Fibroblast of the aortic adventitia (primary cell): ENCODE measurements around the gene LSS. TPM values are rescaled to one million over a fixed set of nuclear protein-coding genes. Genes with fewer than 3 reads are reported as not detected.
"Not testable (repeated sequence)": the region's sequence is repeated elsewhere in the genome, so short reads cannot be mapped to it uniquely, and the experiment has no call there.

Experiments
- DNase-seq: peaks from one replicate; pipeline ENCODE4 v3.0.0-alpha.2; 2010; ENCODE audit warnings: low read depth
- H3K4me3 ChIP-seq: 2 replicates; pipeline ENCODE4 v1.5.1; 2011; ENCODE audit warnings: low read depth, mild to moderate bottlenecking, control low read depth, low read length, moderate library complexity
- total RNA-seq: library from RNA; depleted of rRNA; stranded (reverse); fragments of >200 nt; gene quantifications from 2 replicates; pipeline ENCODE4 v1.2.3, GENCODE V29; 2012; ENCODE audit warnings: low replicate concordance
- TF ChIP-seq, protein P1 (sequence below): IDR thresholded peaks from 2 replicates; pipeline ENCODE4 v1.5.1; 2011; ENCODE audit warnings: mild to moderate bottlenecking, low read length, control low read depth, inconsistent platforms; ENCODE audit not compliant: insufficient read depth

Gene LSS
- total RNA-seq, 1 donor = 67.2 TPM

DNA sequence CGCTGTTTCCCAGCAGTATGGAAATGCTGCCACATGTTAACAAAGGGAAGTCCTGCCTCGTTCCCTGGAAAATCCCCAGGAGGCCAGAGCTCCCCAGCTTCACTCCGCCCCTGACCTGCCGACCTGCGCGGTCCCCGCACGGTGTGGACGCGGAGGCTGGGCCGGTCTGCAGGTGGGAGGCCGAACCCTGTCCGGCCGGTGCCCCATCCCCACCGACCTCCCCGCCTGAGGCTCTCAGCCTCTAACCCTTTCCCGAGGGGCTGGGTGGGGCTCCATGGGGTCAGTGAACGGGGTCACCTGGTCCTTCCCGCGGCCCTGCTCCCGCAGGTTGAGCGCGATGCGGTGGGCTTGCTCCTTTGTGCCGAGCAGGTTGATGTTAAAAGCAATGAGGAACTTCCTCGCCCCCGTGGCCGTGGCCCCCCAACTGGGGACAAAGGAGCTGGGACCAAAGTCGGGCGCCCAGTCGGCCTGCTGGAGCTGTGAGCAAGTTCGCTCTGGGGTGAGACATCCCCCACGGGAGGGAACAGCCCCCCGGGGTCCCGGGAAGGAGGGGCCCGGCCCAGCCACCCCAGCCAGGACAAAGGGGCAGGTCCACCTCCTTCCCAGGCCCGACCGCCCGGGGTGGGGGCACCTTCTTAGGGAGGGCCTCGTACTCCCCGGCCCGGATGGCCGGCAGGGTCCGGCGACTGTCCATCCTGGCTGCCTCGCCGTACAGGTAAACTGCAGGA, 77.1 kb downstream of the LSS start:
- no peak for DNase-seq
- TF ChIP-seq, protein P1, sequence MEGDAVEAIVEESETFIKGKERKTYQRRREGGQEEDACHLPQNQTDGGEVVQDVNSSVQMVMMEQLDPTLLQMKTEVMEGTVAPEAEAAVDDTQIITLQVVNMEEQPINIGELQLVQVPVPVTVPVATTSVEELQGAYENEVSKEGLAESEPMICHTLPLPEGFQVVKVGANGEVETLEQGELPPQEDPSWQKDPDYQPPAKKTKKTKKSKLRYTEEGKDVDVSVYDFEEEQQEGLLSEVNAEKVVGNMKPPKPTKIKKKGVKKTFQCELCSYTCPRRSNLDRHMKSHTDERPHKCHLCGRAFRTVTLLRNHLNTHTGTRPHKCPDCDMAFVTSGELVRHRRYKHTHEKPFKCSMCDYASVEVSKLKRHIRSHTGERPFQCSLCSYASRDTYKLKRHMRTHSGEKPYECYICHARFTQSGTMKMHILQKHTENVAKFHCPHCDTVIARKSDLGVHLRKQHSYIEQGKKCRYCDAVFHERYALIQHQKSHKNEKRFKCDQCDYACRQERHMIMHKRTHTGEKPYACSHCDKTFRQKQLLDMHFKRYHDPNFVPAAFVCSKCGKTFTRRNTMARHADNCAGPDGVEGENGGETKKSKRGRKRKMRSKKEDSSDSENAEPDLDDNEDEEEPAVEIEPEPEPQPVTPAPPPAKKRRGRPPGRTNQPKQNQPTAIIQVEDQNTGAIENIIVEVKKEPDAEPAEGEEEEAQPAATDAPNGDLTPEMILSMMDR = no peak
- H3K4me3 ChIP-seq = no peak overlapping the region

DNA sequence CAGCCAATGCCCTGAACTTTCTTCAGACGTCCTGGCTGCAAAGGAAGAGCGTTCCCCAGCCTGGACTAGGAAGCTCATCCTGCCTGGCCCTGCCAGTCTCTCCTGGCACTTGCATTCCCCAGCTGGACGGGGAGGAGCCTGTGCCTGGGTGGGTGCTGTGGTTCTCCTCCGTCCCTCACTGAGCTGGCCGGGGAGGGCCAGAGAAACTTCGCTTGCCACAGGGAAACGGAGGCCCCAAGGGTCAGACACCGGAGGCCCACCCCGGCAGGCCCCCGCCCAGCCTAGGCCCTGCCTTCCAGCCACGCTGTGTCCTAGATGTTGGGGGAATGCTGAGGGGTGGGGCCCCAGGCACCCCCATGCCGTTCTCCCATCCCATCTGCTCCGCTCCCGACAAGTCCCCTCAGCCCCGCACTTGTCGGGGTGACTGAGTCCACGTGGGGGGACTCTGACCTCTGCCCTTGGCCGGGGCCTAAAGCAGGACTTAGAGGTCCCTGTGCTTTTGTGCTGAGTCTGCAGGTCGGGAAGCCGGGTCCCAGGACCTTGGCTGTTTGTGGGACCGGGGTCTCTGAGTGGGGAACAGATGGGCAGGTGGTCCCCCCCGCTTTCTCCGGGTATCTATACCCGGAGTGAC, 78.0 kb downstream of the LSS start:
- TF ChIP-seq, protein P1 = no peak
- no peak overlapping the region for H3K4me3 ChIP-seq

DNA sequence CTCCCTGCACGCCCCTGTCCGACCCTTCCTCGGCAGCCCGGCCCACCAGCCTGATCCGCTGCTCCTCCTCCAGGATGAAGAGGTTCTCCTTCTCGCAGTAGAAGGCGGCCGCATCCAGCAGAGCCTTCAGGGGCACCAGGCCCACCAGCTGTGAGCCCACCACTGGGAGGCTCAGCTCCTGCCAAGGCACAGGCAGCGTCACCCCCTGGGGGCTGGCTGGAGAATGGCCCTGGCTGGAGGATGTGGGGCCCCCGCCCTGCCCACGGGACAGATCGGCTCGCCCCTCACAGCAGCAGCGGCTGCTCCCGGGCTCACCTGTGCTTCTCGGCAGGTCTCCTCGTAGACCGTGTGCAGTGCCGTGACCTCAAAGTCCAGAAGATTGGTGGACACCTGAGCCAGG, 78.5 kb downstream of the LSS start:
- no peak for DNase-seq
- no peak overlapping the region for H3K4me3 ChIP-seq
- TF ChIP-seq, protein P1 = no peak

More for the DNA sequence above, 78.0 kb downstream of the LSS start:
- DNase-seq = no peak

DNA sequence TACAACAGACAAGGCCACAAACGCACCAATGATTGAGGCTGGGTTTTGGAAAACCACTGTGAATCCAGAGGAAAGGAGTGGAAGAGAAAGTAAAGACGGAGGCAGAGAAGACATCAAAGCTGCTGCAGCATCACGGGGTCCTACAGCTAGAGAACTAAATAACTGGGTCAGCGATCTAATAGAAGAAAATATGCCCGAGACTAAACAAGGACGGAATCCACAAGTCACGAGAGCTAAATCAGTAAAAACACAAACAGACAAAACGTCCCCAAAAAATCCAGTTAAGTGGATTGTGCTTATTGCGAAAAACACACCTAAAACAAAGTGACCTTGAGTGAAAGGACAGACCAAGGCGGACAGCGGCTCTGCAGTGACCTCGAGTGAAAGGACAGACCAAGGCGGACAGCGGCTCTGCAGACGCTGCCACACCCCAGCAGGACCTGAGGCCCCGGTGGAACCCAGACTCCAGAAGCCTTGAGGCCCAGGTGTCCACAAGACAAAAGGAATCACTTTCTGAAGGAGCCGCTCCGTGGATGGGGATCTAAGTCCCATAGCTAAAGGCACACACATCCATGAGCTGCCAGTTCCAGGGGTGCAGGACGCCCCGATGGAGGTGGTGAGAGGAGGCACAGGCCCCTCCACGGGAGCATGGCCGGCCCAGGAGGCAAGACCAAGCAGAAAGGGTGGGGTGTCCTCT, 79.2 kb downstream of the LSS start:
- TF ChIP-seq, protein P1 = no peak
- DNase-seq = no peak
- H3K4me3 ChIP-seq = no peak overlapping the region

DNA sequence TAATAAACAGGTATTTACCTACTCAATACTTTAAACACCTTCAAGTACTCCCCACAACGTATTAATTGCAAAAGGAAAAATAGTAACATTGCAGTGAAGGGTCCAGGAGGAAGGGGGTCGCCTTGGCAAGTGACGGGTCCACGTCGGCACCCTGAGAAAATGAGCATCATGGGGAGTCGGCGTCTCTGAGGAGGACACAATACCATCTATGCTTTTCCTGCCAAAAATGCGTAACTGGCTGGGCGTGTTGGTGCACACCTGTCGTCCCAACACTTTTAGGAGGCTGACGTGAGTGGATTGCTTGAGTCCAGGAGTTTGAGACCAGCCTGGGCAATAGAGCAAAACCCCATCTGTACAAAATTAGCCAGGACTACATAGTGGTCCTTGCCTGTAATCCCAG, 80.5 kb downstream of the LSS start:
- TF ChIP-seq, protein P1 = no peak

DNA sequence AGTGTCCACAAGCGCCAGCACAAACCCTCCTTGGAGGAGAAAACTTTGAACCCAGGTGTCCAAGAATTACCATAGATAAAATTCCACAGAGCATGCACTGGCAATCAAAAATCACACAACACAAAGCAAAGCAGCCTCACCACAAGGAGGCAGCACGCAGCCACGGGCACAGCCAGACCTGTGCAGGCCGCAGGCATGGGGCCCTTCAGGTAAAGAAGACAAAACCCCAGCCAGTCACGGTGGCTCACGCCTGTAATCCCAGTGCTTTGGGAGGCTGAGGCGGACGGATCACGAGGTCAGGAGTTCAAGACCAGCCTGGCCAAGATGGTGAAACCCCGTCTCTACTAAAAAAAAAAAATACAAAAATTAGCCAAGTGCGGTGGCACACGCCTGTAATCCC, 81.1 kb downstream of the LSS start:
- peak; percentile 33 for DNase-seq
- H3K4me3 ChIP-seq = not testable (repeated sequence)
- TF ChIP-seq, protein P1 = peak; percentile 69

More for the DNA sequence above, 80.5 kb downstream of the LSS start:
- no peak for DNase-seq
- H3K4me3 ChIP-seq = no peak overlapping the region
